HEK293 (cell line): ENCODE data around the gene UGT1A6.
"Not testable (repeated sequence)": the region's sequence is repeated elsewhere in the genome, so short reads cannot be mapped to it uniquely, and the experiment has no call there.

Source experiments
- CTCF ChIA-PET: fragments of 350-600 bp; formaldehyde crosslinking; extraction: SDS; loops from one replicate; lab custom pipeline; 2021; ENCODE audit warnings: antibody characterized with exemption; lab: Yijun Ruan, JAX
- POLR2A ChIA-PET: fragments of 300-600 bp; formaldehyde crosslinking; extraction: SDS; loops from one replicate; lab custom pipeline; 2020; ENCODE audit warnings: antibody characterized with exemption, inconsistent platforms; lab: Yijun Ruan, JAX
- H3K27ac ChIP-seq: fragments of 200-500 bp; sonication (Bioruptor generic); 2 replicates; pipeline ENCODE4 v1.5.1; 2014; ENCODE audit warnings: low read depth, low read length, control low read depth, inconsistent platforms; ENCODE audit errors: extremely low read depth
- H3K36me3 ChIP-seq, 2 experiments: fragments of 200-500 bp in 1 of 2; sonication (Bioruptor generic) in 1 of 2; 1 replicate in 1 of 2; 2 replicates in 1 of 2; pipeline ENCODE4 v1.5.1; 2014 to 2017; ENCODE audit warnings: inconsistent platforms in 2 of 2, low read length in 2 of 2; ENCODE audit not compliant: control insufficient read depth in 2 of 2, insufficient read depth in 1 of 2
- H3K4me1 ChIP-seq: fragments of 200-500 bp; sonication (Bioruptor generic); 2 replicates; pipeline ENCODE4 v1.5.1; 2014; ENCODE audit warnings: mild to moderate bottlenecking, low read length, inconsistent platforms; ENCODE audit not compliant: control insufficient read depth, insufficient read depth
- H3K4me3 ChIP-seq: 2 replicates; pipeline ENCODE4 v1.5.1; 2011; ENCODE audit warnings: low read depth, mild to moderate bottlenecking, control low read depth, low read length, moderate library complexity
- H3K9me3 ChIP-seq: fragments of 200-500 bp; sonication (Bioruptor generic); 2 replicates; pipeline ENCODE4 v1.5.1; 2014; ENCODE audit warnings: low read depth, low read length, inconsistent platforms; ENCODE audit not compliant: control insufficient read depth, insufficient read depth
- KLF16 ChIP-seq: fragments of 450-650 bp; formaldehyde crosslinking; IDR thresholded peaks from 2 replicates; pipeline ENCODE4 v1.5.1; 2017; ENCODE audit warnings: missing biosample characterization, missing genetic modification characterization
- OVOL3 ChIP-seq: fragments of 450-650 bp; formaldehyde crosslinking; IDR thresholded peaks from 2 replicates; pipeline ENCODE4 v1.5.1; 2016; ENCODE audit warnings: missing biosample characterization, missing genetic modification characterization
- ZBTB20 ChIP-seq: fragments of 450-650 bp; formaldehyde crosslinking; IDR thresholded peaks from 2 replicates; pipeline ENCODE4 v1.5.1; 2016; ENCODE audit warnings: missing biosample characterization, missing genetic modification characterization
- ZNF112 ChIP-seq: fragments of 450-650 bp; formaldehyde crosslinking; IDR thresholded peaks from 2 replicates; pipeline ENCODE4 v1.5.0; 2017; ENCODE audit warnings: missing biosample characterization, missing genetic modification characterization
- ZNF133 ChIP-seq: fragments of 450-650 bp; formaldehyde crosslinking; IDR thresholded peaks from 2 replicates; pipeline ENCODE4 v1.5.1; 2016; ENCODE audit warnings: missing biosample characterization, missing genetic modification characterization
- ZNF350 ChIP-seq: fragments of 450-650 bp; formaldehyde crosslinking; IDR thresholded peaks from 2 replicates; pipeline ENCODE4 v1.5.0; 2017; ENCODE audit warnings: missing biosample characterization, mild to moderate bottlenecking, missing genetic modification characterization
- ZNF549 ChIP-seq: fragments of 450-650 bp; IDR thresholded peaks from 2 replicates; pipeline ENCODE4 v1.5.1; 2018; ENCODE audit warnings: missing biosample characterization, missing genetic modification characterization, mild to moderate bottlenecking, inconsistent platforms, moderate library complexity
- TF ChIP-seq, protein P1 (sequence below): fragments of 450-650 bp; formaldehyde crosslinking; IDR thresholded peaks from 2 replicates; pipeline ENCODE4 v1.5.1; 2016; ENCODE audit warnings: missing biosample characterization, missing genetic modification characterization, low read depth
- TF ChIP-seq, protein P2 (sequence below): fragments of 450-650 bp; formaldehyde crosslinking; IDR thresholded peaks from 2 replicates; pipeline ENCODE4; 2016; ENCODE audit warnings: missing biosample characterization, missing genetic modification characterization
- TF ChIP-seq, protein P3 (sequence below): fragments of 450-650 bp; formaldehyde crosslinking; IDR thresholded peaks from 2 replicates; pipeline ENCODE4 v1.5.1; 2016; ENCODE audit warnings: missing biosample characterization, missing genetic modification characterization
- TF ChIP-seq, protein P4 (sequence below): fragments of 450-650 bp; formaldehyde crosslinking; IDR thresholded peaks from 2 replicates; pipeline ENCODE4 v1.5.1; 2016; ENCODE audit warnings: missing biosample characterization, missing genetic modification characterization

UGT1A6 gene

DNA sequence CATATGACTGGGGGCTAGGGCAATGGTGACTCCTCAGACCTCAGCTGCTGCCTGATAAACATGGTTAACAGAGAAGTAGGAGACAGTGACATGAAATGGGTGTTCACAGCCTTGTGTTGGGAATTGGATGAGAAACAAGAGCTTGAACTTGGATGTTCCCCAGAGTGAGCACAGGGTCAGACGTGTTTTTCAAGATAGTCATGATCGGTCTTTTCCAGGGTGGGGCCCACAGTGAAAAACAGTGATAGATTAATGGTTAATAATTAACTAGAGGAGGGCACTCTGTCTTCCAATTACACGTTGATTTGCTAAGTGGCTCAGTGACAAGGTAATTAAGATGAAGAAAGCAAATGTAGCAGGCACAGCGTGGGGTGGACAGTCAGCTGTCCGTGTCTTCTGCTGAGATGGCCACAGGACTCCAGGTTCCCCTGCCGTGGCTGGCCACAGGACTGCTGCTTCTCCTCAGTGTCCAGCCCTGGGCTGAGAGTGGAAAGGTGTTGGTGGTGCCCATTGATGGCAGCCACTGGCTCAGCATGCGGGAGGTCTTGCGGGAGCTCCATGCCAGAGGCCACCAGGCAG is 36.1 kb downstream of the UGT1A6 start, which contains the start of gene UGT1A3:
Gene UGT1A3 (plus strand): TSS at position 320 of the 579 bp plus-strand sequence. CDS start 85 bp downstream, at position 405.
- TF ChIP-seq OVOL3 = no peak
- no peak for TF ChIP-seq ZBTB20 (tag by site-specific recombination)
- no peak for TF ChIP-seq ZNF549 (tag by site-specific recombination)
- no peak for TF ChIP-seq KLF16
- TF ChIP-seq, all 188 proteins: peak for 0
- Histone ChIP-seq H3K27ac (no peak within 1 kb of the TSS), H3K4me1 (no peaks in the 10 kb centered on the region), H3K4me3 (no peak within 1 kb of the TSS), H3K9me3 (no peaks in the 10 kb centered on the region), H3K36me3 (no peaks in the 10 kb centered on the region)
- POLR2A ChIA-PET = no interaction called here
- CTCF ChIA-PET = no interaction called here

DNA sequence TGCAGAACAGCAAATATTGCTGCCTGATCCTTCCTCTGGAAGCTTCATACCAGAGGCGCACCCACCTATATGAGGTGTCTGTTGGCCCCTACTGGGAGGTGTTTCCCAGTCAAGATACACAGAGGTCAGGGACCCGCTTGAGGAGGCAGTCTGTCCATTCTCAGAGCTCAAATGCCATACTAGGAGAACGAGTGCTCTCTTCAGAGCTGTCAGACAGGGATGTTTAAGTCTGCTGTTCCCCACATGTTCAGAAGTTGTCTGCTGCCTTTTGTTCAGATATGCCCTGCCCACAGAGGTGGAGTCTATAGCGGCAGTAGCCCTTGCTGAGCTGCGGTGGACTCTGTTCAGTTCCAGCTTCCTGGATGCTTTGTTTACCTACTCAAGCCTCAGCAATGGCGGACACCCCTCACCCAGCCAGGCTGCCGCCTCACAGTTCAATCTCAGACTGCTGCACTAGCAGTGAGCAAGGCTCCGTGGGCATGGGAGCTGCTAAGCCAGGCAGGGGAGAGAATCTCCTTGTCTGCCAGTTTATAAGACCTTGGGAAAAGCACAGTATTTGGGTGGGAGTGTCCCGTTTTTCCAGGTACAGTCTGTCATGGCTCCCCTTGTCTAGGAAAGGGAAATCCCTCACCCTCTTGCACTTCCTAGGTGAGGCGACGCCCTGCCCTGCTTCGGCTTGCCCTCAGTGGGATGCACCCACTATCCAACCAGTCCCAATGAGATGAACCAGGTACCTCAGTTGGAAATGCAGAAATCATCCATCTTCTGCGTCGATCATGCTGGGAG is 44.4 kb downstream of the UGT1A6 start:
- H3K36me3 ChIP-seq, H3K9me3 ChIP-seq, H3K4me1 ChIP-seq, POLR2A ChIA-PET, H3K27ac ChIP-seq, CTCF ChIA-PET, H3K4me3 ChIP-seq: not testable (repeated sequence)

DNA sequence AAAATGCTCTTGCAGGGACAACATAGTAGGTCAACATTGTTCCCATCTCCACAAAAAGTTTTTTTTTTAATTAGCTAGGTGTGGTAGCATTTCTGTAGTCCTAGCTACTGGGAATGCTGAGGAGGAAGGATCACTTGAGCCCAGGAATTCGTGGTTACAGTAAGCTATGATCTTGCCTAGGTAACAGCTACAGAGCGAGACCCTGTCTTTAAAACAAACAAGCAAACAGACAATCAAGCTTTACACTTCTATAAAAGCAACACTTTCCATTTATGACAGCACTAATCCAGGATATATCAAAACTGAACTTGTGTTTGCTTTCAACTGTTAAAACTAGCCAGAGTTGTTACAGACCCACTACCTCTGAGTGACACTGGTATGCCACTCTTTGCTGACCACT is 48.2 kb downstream of the UGT1A6 start:
- Histone ChIP-seq H3K4me1 (no peaks in the 10 kb centered on the region), H3K27ac (no peak overlapping the region), H3K36me3 (no peaks in the 10 kb centered on the region), H3K4me3 (no peak overlapping the region), H3K9me3 (no peaks in the 10 kb centered on the region)
- CTCF ChIA-PET = no interaction called here
- TF ChIP-seq, protein P1, sequence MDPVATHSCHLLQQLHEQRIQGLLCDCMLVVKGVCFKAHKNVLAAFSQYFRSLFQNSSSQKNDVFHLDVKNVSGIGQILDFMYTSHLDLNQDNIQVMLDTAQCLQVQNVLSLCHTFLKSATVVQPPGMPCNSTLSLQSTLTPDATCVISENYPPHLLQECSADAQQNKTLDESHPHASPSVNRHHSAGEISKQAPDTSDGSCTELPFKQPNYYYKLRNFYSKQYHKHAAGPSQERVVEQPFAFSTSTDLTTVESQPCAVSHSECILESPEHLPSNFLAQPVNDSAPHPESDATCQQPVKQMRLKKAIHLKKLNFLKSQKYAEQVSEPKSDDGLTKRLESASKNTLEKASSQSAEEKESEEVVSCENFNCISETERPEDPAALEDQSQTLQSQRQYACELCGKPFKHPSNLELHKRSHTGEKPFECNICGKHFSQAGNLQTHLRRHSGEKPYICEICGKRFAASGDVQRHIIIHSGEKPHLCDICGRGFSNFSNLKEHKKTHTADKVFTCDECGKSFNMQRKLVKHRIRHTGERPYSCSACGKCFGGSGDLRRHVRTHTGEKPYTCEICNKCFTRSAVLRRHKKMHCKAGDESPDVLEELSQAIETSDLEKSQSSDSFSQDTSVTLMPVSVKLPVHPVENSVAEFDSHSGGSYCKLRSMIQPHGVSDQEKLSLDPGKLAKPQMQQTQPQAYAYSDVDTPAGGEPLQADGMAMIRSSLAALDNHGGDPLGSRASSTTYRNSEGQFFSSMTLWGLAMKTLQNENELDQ (tag by site-specific recombination) = no peak
- TF ChIP-seq ZNF112 (tag by site-specific recombination) = no peak
- TF ChIP-seq, protein P2, sequence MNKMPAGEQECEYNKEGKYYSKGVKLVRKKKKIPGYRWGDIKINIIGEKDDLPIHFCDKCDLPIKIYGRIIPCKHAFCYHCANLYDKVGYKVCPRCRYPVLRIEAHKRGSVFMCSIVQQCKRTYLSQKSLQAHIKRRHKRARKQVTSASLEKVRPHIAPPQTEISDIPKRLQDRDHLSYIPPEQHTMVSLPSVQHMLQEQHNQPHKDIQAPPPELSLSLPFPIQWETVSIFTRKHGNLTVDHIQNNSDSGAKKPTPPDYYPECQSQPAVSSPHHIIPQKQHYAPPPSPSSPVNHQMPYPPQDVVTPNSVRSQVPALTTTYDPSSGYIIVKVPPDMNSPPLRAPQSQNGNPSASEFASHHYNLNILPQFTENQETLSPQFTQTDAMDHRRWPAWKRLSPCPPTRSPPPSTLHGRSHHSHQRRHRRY (tag by site-specific recombination) = no peak
- TF ChIP-seq, protein P3, sequence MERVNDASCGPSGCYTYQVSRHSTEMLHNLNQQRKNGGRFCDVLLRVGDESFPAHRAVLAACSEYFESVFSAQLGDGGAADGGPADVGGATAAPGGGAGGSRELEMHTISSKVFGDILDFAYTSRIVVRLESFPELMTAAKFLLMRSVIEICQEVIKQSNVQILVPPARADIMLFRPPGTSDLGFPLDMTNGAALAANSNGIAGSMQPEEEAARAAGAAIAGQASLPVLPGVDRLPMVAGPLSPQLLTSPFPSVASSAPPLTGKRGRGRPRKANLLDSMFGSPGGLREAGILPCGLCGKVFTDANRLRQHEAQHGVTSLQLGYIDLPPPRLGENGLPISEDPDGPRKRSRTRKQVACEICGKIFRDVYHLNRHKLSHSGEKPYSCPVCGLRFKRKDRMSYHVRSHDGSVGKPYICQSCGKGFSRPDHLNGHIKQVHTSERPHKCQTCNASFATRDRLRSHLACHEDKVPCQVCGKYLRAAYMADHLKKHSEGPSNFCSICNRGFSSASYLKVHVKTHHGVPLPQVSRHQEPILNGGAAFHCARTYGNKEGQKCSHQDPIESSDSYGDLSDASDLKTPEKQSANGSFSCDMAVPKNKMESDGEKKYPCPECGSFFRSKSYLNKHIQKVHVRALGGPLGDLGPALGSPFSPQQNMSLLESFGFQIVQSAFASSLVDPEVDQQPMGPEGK (tag by site-specific recombination) = no peak
- no peak for TF ChIP-seq ZNF350 (tag by site-specific recombination)
- TF ChIP-seq, protein P4, sequence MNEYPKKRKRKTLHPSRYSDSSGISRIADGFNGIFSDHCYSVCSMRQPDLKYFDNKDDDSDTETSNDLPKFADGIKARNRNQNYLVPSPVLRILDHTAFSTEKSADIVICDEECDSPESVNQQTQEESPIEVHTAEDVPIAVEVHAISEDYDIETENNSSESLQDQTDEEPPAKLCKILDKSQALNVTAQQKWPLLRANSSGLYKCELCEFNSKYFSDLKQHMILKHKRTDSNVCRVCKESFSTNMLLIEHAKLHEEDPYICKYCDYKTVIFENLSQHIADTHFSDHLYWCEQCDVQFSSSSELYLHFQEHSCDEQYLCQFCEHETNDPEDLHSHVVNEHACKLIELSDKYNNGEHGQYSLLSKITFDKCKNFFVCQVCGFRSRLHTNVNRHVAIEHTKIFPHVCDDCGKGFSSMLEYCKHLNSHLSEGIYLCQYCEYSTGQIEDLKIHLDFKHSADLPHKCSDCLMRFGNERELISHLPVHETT (tag by site-specific recombination) = no peak
- no peak for TF ChIP-seq ZNF133 (tag by site-specific recombination)
- POLR2A ChIA-PET = no interaction called here
